Measurements from ENCODE around the gene ZNF195.

DNA sequence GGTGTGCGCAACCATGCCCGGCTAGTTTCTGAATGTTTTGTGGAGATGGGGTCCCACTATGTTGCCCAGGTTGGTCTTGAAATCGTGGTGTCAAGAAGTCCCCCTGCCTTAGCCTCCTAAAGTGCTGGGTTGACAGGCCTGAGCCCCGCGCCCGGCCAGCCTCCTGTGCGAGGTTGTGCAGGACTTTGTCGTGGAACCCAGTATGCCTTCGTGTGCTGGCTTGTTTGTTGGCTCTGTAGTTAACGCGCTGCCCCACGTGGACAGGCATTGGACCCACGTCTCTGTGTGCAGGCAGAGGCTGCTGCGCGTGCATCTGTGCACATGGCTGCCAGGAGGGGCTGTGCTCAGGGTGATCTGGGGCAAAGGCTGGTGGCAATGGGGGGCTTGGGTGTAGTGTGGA is 33.9 kb upstream of the ZNF195 start:
- TF ChIP-seq EP300 (IDR thresholded peaks at IDR 0.05): no peak
- no peak for TF ChIP-seq POLR2A (IDR thresholded peaks at IDR 0.05)
- TF ChIP-seq CTCF (IDR thresholded peaks at IDR 0.05): no peak
